Measurements from ENCODE around the gene PLAC8L1.
A peak's percentile ranks its signal among the peaks of the same experiment; 100 is the strongest.

The PLAC8L1 gene

GRCh38 chr5:146047396-146047795 is 58.0 kb downstream of the PLAC8L1 start:
- Histone ChIP-seq H3K14ac (ENCODE audit: low read length) (no peak overlapping the region), H2BK120ac (ENCODE audit: low read depth, low read length) (no peak overlapping the region), H3K27me3 (ENCODE audit: control insufficient read depth in 3 of 3, insufficient read depth in 3 of 3, low read depth in 1 of 3, low read length in 3 of 3) (peaks cover 0 to 4% (median 0%) of the 10 kb centered on the region in 3 experiments), H3K4ac (ENCODE audit: low read length) (no peak overlapping the region), H3K4me1 (ENCODE audit: control insufficient read depth in 2 of 2, insufficient read depth in 1 of 2, low read depth in 1 of 2, low read length in 2 of 2) (no peaks in the 10 kb centered on the region), H3K27ac (replicated peaks; ENCODE audit: low read length) (no peak overlapping the region), H3K9me3 (replicated peaks in 1 of 2; ENCODE audit: control insufficient read depth in 2 of 2, insufficient read depth in 1 of 2, low read depth in 1 of 2, low read length in 2 of 2) (no peaks in the 10 kb centered on the region), H3K23ac (ENCODE audit: low read depth, low read length, poor library complexity) (no peak overlapping the region), H3K36me3 (replicated peaks in 1 of 2; ENCODE audit: control insufficient read depth in 2 of 2, insufficient read depth in 2 of 2, low read length in 2 of 2) (no peaks in the 10 kb centered on the region), H2AK5ac (ENCODE audit: low read depth, low read length) (no peak overlapping the region), H3K9ac (ENCODE audit: low read depth, low read length, poor library complexity) (no peak overlapping the region), H4K91ac (ENCODE audit: low read depth, low read length, poor library complexity) (no peak overlapping the region), H2BK5ac (ENCODE audit: low read length) (no peak overlapping the region), H3K4me3 (ENCODE audit: low read length in 2 of 2) (no peak overlapping the region), H2AFZ (ENCODE audit: low read length) (no peak overlapping the region), H3K4me2 (ENCODE audit: insufficient read depth, low read length, poor library complexity, severe bottlenecking) (no peak overlapping the region), H2BK12ac (ENCODE audit: low read length) (no peak overlapping the region), H3K18ac (ENCODE audit: low read length) (peak overlapping the region; percentile 30), H2BK15ac (ENCODE audit: low read length) (no peak overlapping the region), H3K79me1 (ENCODE audit: low read depth, low read length) (no peaks in the 10 kb centered on the region), H4K8ac (ENCODE audit: low read depth, low read length) (no peak overlapping the region)
- no peak for DNase-seq (ENCODE audit: low spot score)
- WGBS, 2 donors (ENCODE audit: extremely low coverage in 2 of 2, insufficient read length in 2 of 2, insufficient replicate concordance in 1 of 2), result no CpG with 5 or more reads among the region's 4 CpGs

- H3K14ac ChIP-seq (ENCODE audit: low read length), result no peak overlapping the region
- H4K91ac ChIP-seq (ENCODE audit: low read depth, low read length, poor library complexity), result no peak overlapping the region
- H2BK15ac ChIP-seq (ENCODE audit: low read length), result no peak overlapping the region
- H2BK5ac ChIP-seq (ENCODE audit: low read length), result no peak overlapping the region
- H2BK12ac ChIP-seq (ENCODE audit: low read length), result no peak overlapping the region
- H3K4me2 ChIP-seq (ENCODE audit: insufficient read depth, low read length, poor library complexity, severe bottlenecking), result no peak overlapping the region
- peaks cover 0 to 3% (median 0%) of the 10 kb centered on the region in 3 experiments for H3K27me3 ChIP-seq (ENCODE audit: control insufficient read depth in 3 of 3, insufficient read depth in 3 of 3, low read depth in 1 of 3, low read length in 3 of 3)
- no peak overlapping the region for H3K18ac ChIP-seq (ENCODE audit: low read length)
- no peak overlapping the region for H2BK120ac ChIP-seq (ENCODE audit: low read depth, low read length)
- no peak overlapping the region for H3K4ac ChIP-seq (ENCODE audit: low read length)
- H3K9me3 ChIP-seq (replicated peaks in 1 of 2; ENCODE audit: control insufficient read depth in 2 of 2, insufficient read depth in 1 of 2, low read depth in 1 of 2, low read length in 2 of 2), result no peaks in the 10 kb centered on the region
- H3K4me1 ChIP-seq (ENCODE audit: control insufficient read depth in 2 of 2, insufficient read depth in 1 of 2, low read depth in 1 of 2, low read length in 2 of 2), result no peaks in the 10 kb centered on the region
- H3K4me3 ChIP-seq (ENCODE audit: low read length in 2 of 2), result no peak overlapping the region
- H3K27ac ChIP-seq (replicated peaks; ENCODE audit: low read length), result no peak overlapping the region
- no peaks in the 10 kb centered on the region for H3K36me3 ChIP-seq (replicated peaks in 1 of 2; ENCODE audit: control insufficient read depth in 2 of 2, insufficient read depth in 2 of 2, low read length in 2 of 2)
- H3K79me1 ChIP-seq (ENCODE audit: low read depth, low read length), result no peaks in the 10 kb centered on the region
- no CpG with 5 or more reads among the region's 4 CpGs for WGBS, 2 donors (ENCODE audit: extremely low coverage in 2 of 2, insufficient read length in 2 of 2, insufficient replicate concordance in 1 of 2)
- no peak overlapping the region for H3K23ac ChIP-seq (ENCODE audit: low read depth, low read length, poor library complexity)
- no peak overlapping the region for H2AFZ ChIP-seq (ENCODE audit: low read length)
- DNase-seq (ENCODE audit: low spot score), result no peak
- H3K9ac ChIP-seq (ENCODE audit: low read depth, low read length, poor library complexity), result no peak overlapping the region
- H4K8ac ChIP-seq (ENCODE audit: low read depth, low read length), result no peak overlapping the region
- no peak overlapping the region for H2AK5ac ChIP-seq (ENCODE audit: low read depth, low read length)
Observed at GRCh38 chr5:146043722-146044121, 61.7 kb downstream of the PLAC8L1 start.

DNA sequence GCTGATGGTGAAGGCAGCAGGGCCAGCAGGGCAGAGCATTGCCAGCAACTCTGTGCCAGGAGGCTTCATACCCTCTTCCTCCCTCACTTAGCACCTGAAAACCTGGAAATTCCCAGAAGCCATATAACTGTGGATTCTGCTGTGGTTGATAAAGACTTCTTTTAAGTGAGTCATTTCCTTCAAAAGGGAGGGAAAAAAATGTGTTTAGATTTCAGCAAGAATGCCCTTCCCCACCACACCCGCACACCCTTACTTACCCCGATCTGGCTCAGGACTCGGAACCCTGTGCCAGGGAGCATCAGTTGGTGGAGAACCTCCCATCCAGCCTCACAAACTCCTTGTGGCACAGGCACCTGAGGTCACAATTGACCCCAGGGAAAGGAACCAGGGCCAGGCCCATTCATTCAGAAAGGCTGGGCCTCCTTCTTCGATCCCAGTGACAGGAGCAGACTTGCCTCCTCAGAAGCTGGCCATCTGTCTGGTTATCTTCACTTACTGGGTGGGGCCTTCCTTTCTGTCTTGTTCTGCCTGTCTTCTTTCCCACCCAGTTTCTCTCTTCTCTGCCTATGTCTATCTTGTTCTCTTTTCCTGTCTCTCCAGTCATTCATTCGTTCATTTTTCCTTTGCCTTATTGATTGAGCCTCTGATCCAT is 62.6 kb downstream of the PLAC8L1 start:
- DNase-seq (ENCODE audit: low spot score), result no peak
- no peak overlapping the region for H3K27ac ChIP-seq (replicated peaks; ENCODE audit: low read length)

GRCh38 chr5:146041180-146041789 is 64.1 kb downstream of the PLAC8L1 start:
- no peak overlapping the region for H4K91ac ChIP-seq (ENCODE audit: low read depth, low read length, poor library complexity)
- H3K9ac ChIP-seq (ENCODE audit: low read depth, low read length, poor library complexity), result no peak overlapping the region
- peak overlapping the region; percentile 21 for H3K14ac ChIP-seq (ENCODE audit: low read length)
- H2BK5ac ChIP-seq (ENCODE audit: low read length), result no peak overlapping the region
- no peak overlapping the region for H3K23ac ChIP-seq (ENCODE audit: low read depth, low read length, poor library complexity)
- DNase-seq (ENCODE audit: low spot score), result no peak
- no CpG with 5 or more reads among the region's 10 CpGs for WGBS, 2 donors (ENCODE audit: extremely low coverage in 2 of 2, insufficient read length in 2 of 2, insufficient replicate concordance in 1 of 2)
- H2BK120ac ChIP-seq (ENCODE audit: low read depth, low read length), result no peak overlapping the region
- H3K4me3 ChIP-seq (ENCODE audit: low read length in 2 of 2), result no peak overlapping the region
- peaks cover 0 to 3% (median 0%) of the 10 kb centered on the region in 3 experiments for H3K27me3 ChIP-seq (ENCODE audit: control insufficient read depth in 3 of 3, insufficient read depth in 3 of 3, low read depth in 1 of 3, low read length in 3 of 3)
- H4K8ac ChIP-seq (ENCODE audit: low read depth, low read length), result no peak overlapping the region
- H3K4me2 ChIP-seq (ENCODE audit: insufficient read depth, low read length, poor library complexity, severe bottlenecking), result no peak overlapping the region
- H3K4ac ChIP-seq (ENCODE audit: low read length), result no peak overlapping the region
- H2BK12ac ChIP-seq (ENCODE audit: low read length), result no peak overlapping the region
- no peak overlapping the region for H2AFZ ChIP-seq (ENCODE audit: low read length)
- H3K4me1 ChIP-seq (ENCODE audit: control insufficient read depth in 2 of 2, insufficient read depth in 1 of 2, low read depth in 1 of 2, low read length in 2 of 2), result no peaks in the 10 kb centered on the region
- no peaks in the 10 kb centered on the region for H3K36me3 ChIP-seq (replicated peaks in 1 of 2; ENCODE audit: control insufficient read depth in 2 of 2, insufficient read depth in 2 of 2, low read length in 2 of 2)
- no peaks in the 10 kb centered on the region for H3K9me3 ChIP-seq (replicated peaks in 1 of 2; ENCODE audit: control insufficient read depth in 2 of 2, insufficient read depth in 1 of 2, low read depth in 1 of 2, low read length in 2 of 2)
- H3K18ac ChIP-seq (ENCODE audit: low read length), result no peak overlapping the region
- H2AK5ac ChIP-seq (ENCODE audit: low read depth, low read length), result no peak overlapping the region
- H2BK15ac ChIP-seq (ENCODE audit: low read length), result no peak overlapping the region
- no peak overlapping the region for H3K27ac ChIP-seq (replicated peaks; ENCODE audit: low read length)
- no peaks in the 10 kb centered on the region for H3K79me1 ChIP-seq (ENCODE audit: low read depth, low read length)

More for the DNA sequence above, 62.6 kb downstream of the PLAC8L1 start:
- Histone ChIP-seq H3K9ac (ENCODE audit: low read depth, low read length, poor library complexity) (peak overlapping the region; percentile 50), H3K9me3 (replicated peaks in 1 of 2; ENCODE audit: control insufficient read depth in 2 of 2, insufficient read depth in 1 of 2, low read depth in 1 of 2, low read length in 2 of 2) (no peaks in the 10 kb centered on the region), H3K23ac (ENCODE audit: low read depth, low read length, poor library complexity) (no peak overlapping the region), H3K36me3 (replicated peaks in 1 of 2; ENCODE audit: control insufficient read depth in 2 of 2, insufficient read depth in 2 of 2, low read length in 2 of 2) (no peaks in the 10 kb centered on the region), H3K4me3 (ENCODE audit: low read length in 2 of 2) (no peak overlapping the region), H2AK5ac (ENCODE audit: low read depth, low read length) (no peak overlapping the region), H2BK5ac (ENCODE audit: low read length) (no peak overlapping the region), H2BK120ac (ENCODE audit: low read depth, low read length) (no peak overlapping the region), H3K4me2 (ENCODE audit: insufficient read depth, low read length, poor library complexity, severe bottlenecking) (no peak overlapping the region), H3K79me1 (ENCODE audit: low read depth, low read length) (no peaks in the 10 kb centered on the region), H3K27me3 (ENCODE audit: control insufficient read depth in 3 of 3, insufficient read depth in 3 of 3, low read depth in 1 of 3, low read length in 3 of 3) (peaks cover 0 to 3% (median 0%) of the 10 kb centered on the region in 3 experiments), H2BK15ac (ENCODE audit: low read length) (no peak overlapping the region), H4K8ac (ENCODE audit: low read depth, low read length) (no peak overlapping the region), H2BK12ac (ENCODE audit: low read length) (no peak overlapping the region), H3K4me1 (ENCODE audit: control insufficient read depth in 2 of 2, insufficient read depth in 1 of 2, low read depth in 1 of 2, low read length in 2 of 2) (no peaks in the 10 kb centered on the region), H3K18ac (ENCODE audit: low read length) (peak overlapping the region; percentile 44), H3K14ac (ENCODE audit: low read length) (no peak overlapping the region), H4K91ac (ENCODE audit: low read depth, low read length, poor library complexity) (no peak overlapping the region), H3K4ac (ENCODE audit: low read length) (no peak overlapping the region), H2AFZ (ENCODE audit: low read length) (no peak overlapping the region)
- no CpG with 5 or more reads among the region's 5 CpGs for WGBS, 2 donors (ENCODE audit: extremely low coverage in 2 of 2, insufficient read length in 2 of 2, insufficient replicate concordance in 1 of 2)

All from neuronal stem cell (in vitro differentiated cells).